ENCODE results near the gene SPAG4.

Gene SPAG4

GRCh38 chr20:35619196-35620095 lies 3.8 kb downstream of the SPAG4 start:
- peak overlapping the region; percentile 78 for H3K4me2 ChIP-seq (ENCODE audit: low read length)
- no peaks in the 10 kb centered on the region for H3K36me3 ChIP-seq (ENCODE audit: control insufficient read depth, insufficient read depth, low read length)
- H3K9ac ChIP-seq, result no peak overlapping the region
- no peaks in the 10 kb centered on the region for H3K9me3 ChIP-seq (ENCODE audit: control insufficient read depth, low read length)
- H2AFZ ChIP-seq, result peak overlapping the region; percentile 54
- no peaks in the 10 kb centered on the region for H3K79me2 ChIP-seq
- TF ChIP-seq, protein P1, sequence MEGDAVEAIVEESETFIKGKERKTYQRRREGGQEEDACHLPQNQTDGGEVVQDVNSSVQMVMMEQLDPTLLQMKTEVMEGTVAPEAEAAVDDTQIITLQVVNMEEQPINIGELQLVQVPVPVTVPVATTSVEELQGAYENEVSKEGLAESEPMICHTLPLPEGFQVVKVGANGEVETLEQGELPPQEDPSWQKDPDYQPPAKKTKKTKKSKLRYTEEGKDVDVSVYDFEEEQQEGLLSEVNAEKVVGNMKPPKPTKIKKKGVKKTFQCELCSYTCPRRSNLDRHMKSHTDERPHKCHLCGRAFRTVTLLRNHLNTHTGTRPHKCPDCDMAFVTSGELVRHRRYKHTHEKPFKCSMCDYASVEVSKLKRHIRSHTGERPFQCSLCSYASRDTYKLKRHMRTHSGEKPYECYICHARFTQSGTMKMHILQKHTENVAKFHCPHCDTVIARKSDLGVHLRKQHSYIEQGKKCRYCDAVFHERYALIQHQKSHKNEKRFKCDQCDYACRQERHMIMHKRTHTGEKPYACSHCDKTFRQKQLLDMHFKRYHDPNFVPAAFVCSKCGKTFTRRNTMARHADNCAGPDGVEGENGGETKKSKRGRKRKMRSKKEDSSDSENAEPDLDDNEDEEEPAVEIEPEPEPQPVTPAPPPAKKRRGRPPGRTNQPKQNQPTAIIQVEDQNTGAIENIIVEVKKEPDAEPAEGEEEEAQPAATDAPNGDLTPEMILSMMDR (IDR thresholded peaks at IDR 0.05), result peak; percentile 45
- no peaks in the 10 kb centered on the region for H3K27me3 ChIP-seq (ENCODE audit: control insufficient read depth, insufficient read depth, low read length)
- peak overlapping the region; percentile 38 for H3K4me3 ChIP-seq (ENCODE audit: low read depth, low read length)
- no peak overlapping the region for H3K27ac ChIP-seq
- H3K4me1 ChIP-seq, result peaks cover 4% of the 10 kb centered on the region

DNA sequence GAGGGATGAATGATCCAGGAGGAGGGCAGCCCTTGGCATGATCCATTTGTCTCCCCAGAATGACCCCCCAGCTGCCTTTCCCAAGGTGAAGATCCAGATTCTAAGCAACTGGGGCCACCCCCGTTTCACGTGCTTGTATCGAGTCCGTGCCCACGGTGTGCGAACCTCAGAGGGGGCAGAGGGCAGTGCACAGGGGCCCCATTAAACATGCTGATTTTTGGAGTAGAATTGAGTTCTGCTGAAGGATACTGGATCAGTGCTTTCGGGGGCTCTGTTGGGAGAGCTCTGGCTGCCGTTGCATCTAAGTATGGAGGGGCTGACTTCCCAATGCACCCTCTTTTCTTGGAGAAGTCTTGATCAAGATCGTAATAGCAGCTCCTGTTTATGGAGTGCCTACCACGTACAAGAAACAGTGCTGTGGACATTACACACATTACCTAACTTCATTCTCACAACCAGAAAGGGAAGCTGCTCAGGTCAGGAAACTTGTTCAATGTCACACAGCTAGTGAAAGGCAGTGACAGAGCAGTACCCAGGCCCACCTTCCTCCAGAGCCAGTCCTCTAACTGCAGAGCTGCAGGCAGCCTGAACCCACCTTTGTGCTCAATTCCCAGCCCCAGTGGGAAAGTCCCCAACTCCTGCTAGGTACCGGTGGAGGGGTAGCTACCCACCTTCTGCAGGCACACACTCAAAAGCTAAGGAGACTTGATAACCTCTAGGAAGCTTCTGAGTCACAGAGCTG lies 5.4 kb downstream of the SPAG4 start:
- TF ChIP-seq, protein P1 (IDR thresholded peaks at IDR 0.05), result no peak
- H3K4me1 ChIP-seq, result peaks cover 4% of the 10 kb centered on the region
- H3K27ac ChIP-seq, result no peak overlapping the region
- no peak overlapping the region for H2AFZ ChIP-seq
- H3K79me2 ChIP-seq, result no peaks in the 10 kb centered on the region
- H3K4me2 ChIP-seq (ENCODE audit: low read length), result no peak overlapping the region
- no peaks in the 10 kb centered on the region for H3K27me3 ChIP-seq (ENCODE audit: control insufficient read depth, insufficient read depth, low read length)
- no peaks in the 10 kb centered on the region for H3K9me3 ChIP-seq (ENCODE audit: control insufficient read depth, low read length)
- H3K4me3 ChIP-seq (ENCODE audit: low read depth, low read length), result no peak overlapping the region
- H3K9ac ChIP-seq, result no peak overlapping the region
- no peaks in the 10 kb centered on the region for H3K36me3 ChIP-seq (ENCODE audit: control insufficient read depth, insufficient read depth, low read length)

DNA sequence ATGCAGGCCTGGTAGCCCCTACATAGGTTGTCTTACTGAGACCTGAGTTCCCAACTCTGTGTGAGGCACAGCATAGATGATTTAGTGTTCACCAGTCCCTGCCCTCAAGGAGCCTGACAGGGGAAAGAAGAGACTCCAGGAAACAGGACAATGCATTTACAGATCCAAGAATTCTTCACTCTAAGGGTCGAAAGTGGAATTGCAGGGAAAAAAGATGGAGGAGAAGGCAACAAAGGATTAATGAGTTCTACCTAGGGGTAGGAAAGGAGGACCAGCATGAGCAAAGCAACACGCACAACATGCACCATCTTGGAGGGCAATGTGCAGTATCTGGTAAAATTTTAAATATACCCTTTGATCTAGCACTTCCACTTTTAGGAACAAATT lies 5.9 kb downstream of the SPAG4 start:
- no peak overlapping the region for H3K27ac ChIP-seq
- peaks cover 4% of the 10 kb centered on the region for H3K4me1 ChIP-seq
- H3K27me3 ChIP-seq (ENCODE audit: control insufficient read depth, insufficient read depth, low read length), result no peaks in the 10 kb centered on the region
- H3K9ac ChIP-seq, result no peak overlapping the region
- H3K36me3 ChIP-seq (ENCODE audit: control insufficient read depth, insufficient read depth, low read length), result no peaks in the 10 kb centered on the region
- H3K4me3 ChIP-seq (ENCODE audit: low read depth, low read length), result no peak overlapping the region
- no peaks in the 10 kb centered on the region for H3K79me2 ChIP-seq
- H3K4me2 ChIP-seq (ENCODE audit: low read length), result no peak overlapping the region
- no peaks in the 10 kb centered on the region for H3K9me3 ChIP-seq (ENCODE audit: control insufficient read depth, low read length)
- TF ChIP-seq, protein P1 (IDR thresholded peaks at IDR 0.05), result no peak
- H2AFZ ChIP-seq, result no peak overlapping the region

- Histone ChIP-seq H3K4me2 (ENCODE audit: low read length) (no peak overlapping the region), H3K27ac (no peak overlapping the region), H3K36me3 (ENCODE audit: control insufficient read depth, insufficient read depth, low read length) (no peaks in the 10 kb centered on the region), H2AFZ (no peak overlapping the region), H3K79me2 (no peaks in the 10 kb centered on the region), H3K4me1 (no peaks in the 10 kb centered on the region), H3K27me3 (ENCODE audit: control insufficient read depth, insufficient read depth, low read length) (no peaks in the 10 kb centered on the region), H3K9ac (no peak overlapping the region), H3K4me3 (ENCODE audit: low read depth, low read length) (no peak overlapping the region), H3K9me3 (ENCODE audit: control insufficient read depth, low read length) (no peaks in the 10 kb centered on the region)
- TF ChIP-seq, protein P1 (IDR thresholded peaks at IDR 0.05), result no peak
These were observed 10.2 kb downstream of the SPAG4 start for GRCh38 chr20:35625584-35626385.
